ENCODE measurements around the gene CZIB.

Gene CZIB

GRCh38 chr1:53249706-53250105 lies 29.3 kb upstream of the CZIB start:
- H3K27ac Mint-ChIP-seq = no peak overlapping the region
- H3K4me1 Mint-ChIP-seq = no peaks in the 10 kb centered on the region
- H3K9me3 Mint-ChIP-seq = no peaks in the 10 kb centered on the region
- ATAC-seq = no peak
- H3K27me3 Mint-ChIP-seq = no peaks in the 10 kb centered on the region
- no peak overlapping the region for H3K4me3 Mint-ChIP-seq
- no peak for DNase-seq

DNA sequence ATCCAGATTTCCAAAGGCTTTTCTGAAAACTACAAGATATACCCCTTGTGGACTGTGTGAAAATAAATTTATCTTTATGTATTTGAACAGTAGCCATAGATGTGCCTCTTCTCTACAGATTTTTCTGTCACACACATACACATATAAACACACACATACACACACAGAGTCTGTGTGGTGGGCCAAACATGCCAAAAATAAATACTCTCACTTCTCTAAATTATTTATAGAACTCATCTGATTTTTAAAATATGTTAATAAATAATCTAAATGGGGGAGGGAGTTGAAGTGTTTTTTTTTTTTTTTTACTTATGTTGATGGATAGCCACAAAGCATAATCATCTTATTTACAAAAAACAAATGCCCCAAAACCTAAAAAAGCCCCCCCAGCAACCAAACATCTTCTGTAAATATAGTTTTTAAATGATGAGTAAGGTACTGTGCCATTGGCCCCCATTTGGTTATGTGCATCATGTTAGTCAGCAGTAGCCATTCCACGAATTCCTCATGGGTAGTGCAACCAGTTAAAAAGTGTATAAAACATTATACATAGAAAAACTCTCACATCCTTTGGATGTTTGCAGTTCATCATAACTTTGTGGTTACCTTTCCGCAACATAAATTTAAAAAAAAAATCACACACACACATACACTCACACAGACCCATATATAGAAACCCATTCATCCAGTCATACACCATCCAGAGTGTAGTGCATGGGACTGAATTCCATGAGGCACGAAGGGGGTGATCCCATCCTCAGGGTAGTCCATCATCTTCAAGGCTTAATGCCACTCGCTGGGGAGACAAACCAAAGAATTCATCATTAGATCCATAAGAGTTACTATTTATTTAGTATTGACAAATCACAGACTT lies 26.1 kb upstream of the CZIB start:
- Mint-ChIP-seq H3K27ac (no peak overlapping the region), H3K4me3 (no peak overlapping the region), H3K9me3 (no peaks in the 10 kb centered on the region), H3K4me1 (no peaks in the 10 kb centered on the region), H3K27me3 (no peaks in the 10 kb centered on the region)
- ATAC-seq = no peak
- DNase-seq = no peak

- Mint-ChIP-seq H3K27me3 (no peaks in the 10 kb centered on the region), H3K4me1 (peaks cover 1% of the 10 kb centered on the region), H3K27ac (no peak overlapping the region), H3K4me3 (no peak overlapping the region), H3K9me3 (no peaks in the 10 kb centered on the region)
- DNase-seq (no peak), ATAC-seq (no peak)
Measured at GRCh38 chr1:53244141-53244540, 23.7 kb upstream of the CZIB start.

DNA sequence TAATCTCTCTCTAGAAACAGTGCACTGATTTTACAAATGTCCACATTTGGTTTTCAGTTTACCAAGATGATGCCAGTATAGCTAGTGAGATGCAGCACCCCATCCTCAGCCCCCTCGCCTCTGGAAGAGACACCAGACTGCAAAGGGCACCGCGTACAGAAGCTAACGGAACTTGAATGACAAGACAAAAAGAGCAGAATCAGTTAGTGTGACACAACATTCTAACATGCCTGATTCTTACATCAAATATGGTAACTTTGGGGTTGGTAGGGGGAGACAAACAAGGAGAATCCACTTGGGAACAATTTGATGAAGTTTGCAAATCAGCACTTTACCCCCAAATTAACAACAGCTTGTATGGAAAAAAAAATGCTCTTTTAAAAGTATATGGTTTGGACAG lies 21.9 kb upstream of the CZIB start:
- Mint-ChIP-seq H3K27me3 (no peaks in the 10 kb centered on the region), H3K4me3 (no peak overlapping the region), H3K4me1 (peaks cover 17% of the 10 kb centered on the region), H3K27ac (no peak overlapping the region), H3K9me3 (no peaks in the 10 kb centered on the region)
- no peak for DNase-seq
- no peak for ATAC-seq

DNA sequence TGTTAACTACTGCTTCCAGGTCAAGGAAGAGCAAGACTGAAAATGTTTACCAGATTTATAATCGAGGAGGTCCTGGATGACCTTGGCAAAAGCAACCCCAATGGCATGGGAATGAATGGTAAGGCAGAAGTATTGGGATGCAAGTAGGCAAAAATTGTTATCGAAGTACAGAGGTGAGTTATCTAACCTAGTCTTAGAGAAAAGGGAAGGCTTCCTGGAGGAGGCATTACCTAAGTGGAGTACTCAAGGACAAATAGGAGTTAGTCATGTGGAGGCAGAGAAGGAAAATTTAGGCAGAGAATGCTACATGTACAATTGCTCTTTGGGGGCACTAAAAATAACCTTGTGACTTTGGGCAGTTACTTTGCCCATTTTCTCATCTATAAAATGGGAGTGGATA lies 21.4 kb upstream of the CZIB start:
- Mint-ChIP-seq H3K27me3 (no peaks in the 10 kb centered on the region), H3K4me3 (no peak overlapping the region), H3K9me3 (no peaks in the 10 kb centered on the region), H3K4me1 (peaks cover 23% of the 10 kb centered on the region), H3K27ac (no peak overlapping the region)
- no peak for ATAC-seq
- DNase-seq = no peak

- DNase-seq = peak; percentile 94 to 95
- ATAC-seq = peak; percentile 100
- H3K27me3 Mint-ChIP-seq = no peaks in the 10 kb centered on the region
- H3K27ac Mint-ChIP-seq = peak within 1 kb of the TSS; percentile 99
- peak within 1 kb of the TSS; percentile 96 to 99 for H3K4me3 Mint-ChIP-seq
- no peaks in the 10 kb centered on the region for H3K9me3 Mint-ChIP-seq
- peaks cover 35% of the 10 kb centered on the region for H3K4me1 Mint-ChIP-seq
Measured at GRCh38 chr1:53238197-53239155, 18.0 kb upstream of the CZIB start, which contains the start of gene MAGOH. Gene MAGOH, minus strand, starts transcription at chr1:53238518. Its CDS starts 70 bp downstream, at chr1:53238448.

DNA sequence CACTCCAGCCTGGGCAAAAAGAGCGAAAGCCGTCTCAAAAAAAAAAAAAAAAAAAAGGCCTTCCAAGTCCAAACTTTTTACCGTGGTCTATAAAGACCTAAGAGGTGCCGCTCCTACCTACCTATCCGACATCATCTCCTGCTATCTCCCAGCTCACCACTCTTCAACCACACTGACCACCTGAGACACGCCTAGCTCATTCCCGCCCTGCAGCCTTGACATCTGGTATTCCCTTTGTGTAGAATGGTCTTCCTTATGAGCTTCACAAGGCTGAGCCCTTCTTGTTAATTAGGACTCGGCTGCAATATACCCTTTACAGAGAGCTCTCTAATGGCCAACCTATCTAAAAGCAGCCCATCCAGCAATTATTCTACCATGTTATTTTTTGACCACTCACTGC lies 17.2 kb upstream of the CZIB start:
- no peak for DNase-seq
- Mint-ChIP-seq H3K9me3 (no peaks in the 10 kb centered on the region), H3K4me3 (peak overlapping the region; percentile 96 to 99), H3K27me3 (no peaks in the 10 kb centered on the region), H3K27ac (peak overlapping the region; percentile 99), H3K4me1 (peaks cover 35% of the 10 kb centered on the region)
- ATAC-seq = no peak

DNA sequence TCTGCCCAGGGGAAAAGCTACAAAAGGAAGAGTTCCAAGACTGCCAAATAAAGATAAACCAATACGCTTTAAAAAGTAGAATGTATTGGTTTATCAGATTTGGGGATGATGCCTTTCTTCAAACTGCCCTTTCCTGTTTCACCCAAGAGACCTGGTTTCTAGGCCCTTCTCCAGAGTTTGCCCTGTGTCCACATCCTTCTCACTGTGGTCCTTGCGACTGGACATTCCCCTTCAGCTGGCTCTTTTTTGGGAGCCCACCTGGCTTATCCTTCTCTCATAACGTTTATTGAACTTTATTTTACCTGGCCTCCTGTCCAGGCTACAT lies 490 bp upstream of the CZIB start:
- H3K9me3 Mint-ChIP-seq = no peaks in the 10 kb centered on the region
- DNase-seq (no peak), ATAC-seq (no peak)
- peak overlapping the region; percentile 98 for H3K27ac Mint-ChIP-seq
- peak overlapping the region; percentile 90 for H3K4me3 Mint-ChIP-seq
- peaks cover 29% of the 10 kb centered on the region for H3K4me1 Mint-ChIP-seq
- H3K27me3 Mint-ChIP-seq = no peaks in the 10 kb centered on the region

DNA sequence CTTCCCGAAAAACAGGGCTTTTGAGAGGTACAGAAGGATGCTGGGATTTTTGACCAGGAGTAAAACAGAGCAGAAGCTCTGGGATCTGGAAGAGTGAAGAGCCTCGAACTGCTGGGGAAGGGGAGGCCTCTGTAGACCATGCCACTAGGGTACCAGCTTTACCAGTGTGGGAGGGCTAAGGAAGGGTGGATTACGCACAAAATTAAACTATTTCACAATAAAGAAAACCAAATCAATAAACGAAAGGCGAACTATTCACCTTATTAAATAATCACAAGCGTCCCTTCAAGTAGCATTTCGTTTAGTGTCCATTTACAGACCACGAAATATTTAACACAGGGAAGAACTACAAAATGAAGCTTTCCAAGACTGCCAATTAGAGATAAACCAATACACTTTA lies 723 bp downstream of the CZIB start:
- DNase-seq (no peak), ATAC-seq (no peak)
- no peaks in the 10 kb centered on the region for H3K27me3 Mint-ChIP-seq
- peaks cover 29% of the 10 kb centered on the region for H3K4me1 Mint-ChIP-seq
- no peaks in the 10 kb centered on the region for H3K9me3 Mint-ChIP-seq
- H3K4me3 Mint-ChIP-seq = peak overlapping the region; percentile 90
- peak overlapping the region; percentile 98 for H3K27ac Mint-ChIP-seq

DNA sequence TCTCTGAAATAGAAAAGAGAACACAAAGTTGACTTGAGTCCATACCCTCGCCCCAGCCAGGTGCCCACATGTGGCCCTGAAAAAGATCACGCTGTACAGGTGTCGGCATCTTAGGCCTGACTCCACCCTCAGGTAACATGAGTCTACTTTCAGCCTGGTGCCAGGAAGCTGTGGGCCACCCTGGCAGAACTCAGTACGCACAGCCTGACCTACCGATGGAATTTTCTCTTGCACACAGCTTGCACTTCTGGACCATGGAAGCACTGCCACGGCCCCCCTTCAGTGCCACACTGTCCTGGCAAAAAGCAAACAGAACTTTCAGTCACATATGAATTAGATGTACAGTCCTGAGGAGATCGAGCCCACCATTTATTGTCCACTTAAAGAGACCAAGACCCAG lies 2.2 kb downstream of the CZIB start:
- Mint-ChIP-seq H3K27me3 (no peaks in the 10 kb centered on the region), H3K27ac (peak overlapping the region in 1 of 2 donors; percentile 57), H3K4me3 (no peak overlapping the region)

DNA sequence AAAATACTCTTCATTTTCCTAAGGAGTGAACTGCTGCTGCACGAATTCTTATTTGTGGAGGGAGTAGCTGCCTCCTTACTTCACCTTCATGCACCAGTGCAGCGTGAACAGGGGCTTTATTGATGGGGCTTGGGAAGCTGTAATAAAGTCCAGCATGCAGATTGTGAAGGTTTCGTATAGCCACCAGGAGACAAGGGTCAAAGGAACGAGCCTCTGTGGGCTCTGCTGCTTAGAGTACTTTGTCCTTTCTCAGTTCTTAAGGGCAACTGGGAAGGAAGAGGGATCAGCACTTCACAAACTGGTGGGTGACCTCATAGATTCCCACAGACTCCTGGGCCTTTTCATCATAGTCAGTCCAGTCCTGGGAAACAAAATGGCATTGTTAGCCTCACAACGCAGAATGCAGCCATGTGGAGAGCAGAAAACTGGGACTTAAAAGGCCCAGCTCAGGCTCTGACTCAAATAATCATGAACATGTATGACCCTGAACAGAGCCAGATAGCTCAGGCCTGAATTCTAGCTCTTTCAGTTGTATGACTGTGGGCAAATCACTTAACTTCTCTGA lies 6.0 kb downstream of the CZIB start:
- DNase-seq = no peak
- no peak overlapping the region for H3K4me3 Mint-ChIP-seq
- no peaks in the 10 kb centered on the region for H3K27me3 Mint-ChIP-seq
- no peak overlapping the region for H3K27ac Mint-ChIP-seq
- no peak for ATAC-seq
- H3K4me1 Mint-ChIP-seq = peaks cover 16% of the 10 kb centered on the region
- no peaks in the 10 kb centered on the region for H3K9me3 Mint-ChIP-seq

More for the DNA sequence above, 2.2 kb downstream of the CZIB start:
- ATAC-seq (no peak), DNase-seq (no peak)
- peaks cover 29% of the 10 kb centered on the region for H3K4me1 Mint-ChIP-seq
- no peaks in the 10 kb centered on the region for H3K9me3 Mint-ChIP-seq

DNA sequence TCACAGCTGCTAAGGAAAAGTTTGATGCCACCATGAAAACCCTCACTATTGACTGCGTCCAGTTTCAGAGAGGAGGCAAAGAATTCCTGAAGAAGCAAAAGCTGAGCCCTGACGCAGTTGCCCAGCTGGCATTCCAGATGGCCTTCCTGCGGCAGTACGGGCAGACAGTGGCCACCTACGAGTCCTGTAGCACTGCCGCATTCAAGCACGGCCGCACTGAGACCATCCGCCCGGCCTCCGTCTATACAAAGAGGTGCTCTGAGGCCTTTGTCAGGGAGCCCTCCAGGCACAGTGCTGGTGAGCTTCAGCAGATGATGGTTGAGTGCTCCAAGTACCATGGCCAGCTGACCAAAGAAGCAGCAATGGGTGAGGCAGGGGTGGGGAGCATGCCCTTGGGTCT lies 9.5 kb downstream of the CZIB start:
- Mint-ChIP-seq H3K4me3 (no peak overlapping the region), H3K27ac (no peak overlapping the region), H3K27me3 (no peaks in the 10 kb centered on the region), H3K4me1 (no peaks in the 10 kb centered on the region), H3K9me3 (peaks cover 8 to 11% of the 10 kb centered on the region in 2 donors)
- DNase-seq (no peak), ATAC-seq (no peak)

- DNase-seq (no peak), ATAC-seq (no peak)
- H3K4me1 Mint-ChIP-seq = no peaks in the 10 kb centered on the region
- no peaks in the 10 kb centered on the region for H3K27me3 Mint-ChIP-seq
- H3K4me3 Mint-ChIP-seq = no peak overlapping the region
- no peak overlapping the region for H3K27ac Mint-ChIP-seq
- peaks cover 8 to 11% of the 10 kb centered on the region in 2 donors for H3K9me3 Mint-ChIP-seq
Measured at GRCh38 chr1:53210352-53210751, 10.1 kb downstream of the CZIB start.

DNA sequence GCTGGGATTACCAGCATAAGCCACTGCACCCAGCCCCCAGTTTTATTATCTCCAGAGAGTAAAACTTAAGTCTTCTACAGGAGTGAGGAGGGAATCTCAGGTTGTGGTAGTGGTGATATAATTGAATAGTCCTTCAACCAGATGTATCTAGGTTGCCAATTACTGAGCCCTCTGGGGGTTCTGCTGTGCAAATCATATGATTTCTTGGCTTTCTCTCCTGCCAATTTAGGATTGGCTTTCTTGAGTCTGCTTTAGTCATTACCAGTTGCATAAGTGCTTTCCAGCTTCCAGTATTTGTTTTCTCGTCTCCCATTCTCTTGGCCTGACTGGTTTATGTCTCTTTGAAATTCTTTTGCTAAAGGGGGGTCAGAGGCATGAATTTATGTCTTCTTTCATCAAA lies 12.7 kb downstream of the CZIB start:
- ATAC-seq (no peak), DNase-seq (no peak)
- H3K9me3 Mint-ChIP-seq = peaks cover 19 to 24% of the 10 kb centered on the region in 2 donors
- no peaks in the 10 kb centered on the region for H3K27me3 Mint-ChIP-seq
- no peak overlapping the region for H3K4me3 Mint-ChIP-seq
- H3K4me1 Mint-ChIP-seq = no peaks in the 10 kb centered on the region
- no peak overlapping the region for H3K27ac Mint-ChIP-seq

DNA sequence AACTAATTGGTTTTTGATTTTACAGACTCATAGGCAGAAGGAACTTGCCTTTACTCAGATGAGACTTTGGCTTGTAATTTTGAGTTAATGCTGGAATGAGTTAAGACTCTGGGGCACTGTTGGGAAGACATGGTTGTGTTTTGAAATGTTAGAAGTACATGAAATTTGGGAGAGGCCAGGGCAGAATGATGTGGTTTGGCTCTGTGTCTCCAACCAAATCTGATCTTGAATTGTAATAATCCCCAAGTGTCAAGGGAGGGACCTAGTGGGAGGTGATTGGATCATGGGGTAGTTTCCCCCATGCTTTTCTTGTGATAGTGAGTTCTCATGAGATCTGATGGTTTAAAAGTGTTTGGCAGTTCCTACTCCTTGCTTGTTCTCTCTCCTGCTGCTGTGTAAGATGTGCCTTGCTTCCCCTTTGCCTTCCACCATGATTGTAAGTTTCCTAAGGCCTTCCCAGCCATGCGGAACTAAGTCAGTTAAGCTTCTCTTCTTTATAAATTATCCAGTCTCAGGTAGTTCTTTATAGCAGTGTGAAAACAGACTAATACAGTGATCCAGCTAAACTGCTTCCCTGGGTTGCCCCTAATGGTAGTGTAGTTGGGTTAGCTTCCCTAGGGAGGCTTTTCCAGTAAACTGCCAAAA lies 13.6 kb downstream of the CZIB start:
- H3K4me1 Mint-ChIP-seq = no peaks in the 10 kb centered on the region
- no peak for DNase-seq

More for the DNA sequence above, 13.6 kb downstream of the CZIB start:
- H3K4me3 Mint-ChIP-seq = no peak overlapping the region
- H3K9me3 Mint-ChIP-seq = peaks cover 19 to 24% of the 10 kb centered on the region in 2 donors
- no peaks in the 10 kb centered on the region for H3K27me3 Mint-ChIP-seq
- no peak for ATAC-seq
- no peak overlapping the region for H3K27ac Mint-ChIP-seq

All from stimulated activated naive CD8-positive, alpha-beta T cell treated with anti-CD3 and anti-CD28 coated beads, Interleukin-15, amount 100 ng/mL, for 72 hours (primary cell).